Erythroblast (primary cell): Measurements from ENCODE around the gene PLPP3.

Experiments used
- GATA1 ChIP-seq: IDR thresholded peaks from 2 replicates; pipeline ENCODE4 v1.6.1; 2011; ENCODE audit warnings: low read depth, mild to moderate bottlenecking, control low read depth, low read length, moderate library complexity
- POLR2A ChIP-seq: IDR thresholded peaks from 2 replicates; pipeline ENCODE4 v1.6.1; 2011; ENCODE audit warnings: mild to moderate bottlenecking, low read length

DNA sequence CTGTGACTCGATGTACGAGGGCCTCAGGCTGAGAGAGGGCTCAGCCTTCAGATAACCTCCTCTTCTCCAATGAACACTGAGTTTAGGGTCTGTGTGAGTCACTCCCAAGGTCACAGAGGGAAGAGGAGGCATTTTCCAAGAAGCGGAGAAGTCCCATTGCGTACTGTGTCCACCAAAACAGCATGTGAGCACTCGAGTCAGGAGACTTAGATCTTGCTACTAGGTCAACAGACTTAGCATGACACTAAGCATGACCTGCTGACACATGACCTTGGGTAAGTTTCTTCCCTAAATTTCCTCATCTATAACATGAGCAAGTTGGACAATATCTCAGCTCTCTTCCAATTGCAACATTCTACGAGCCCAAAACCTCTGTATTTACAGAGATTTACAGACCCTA lies 68.0 kb downstream of the PLPP3 start:
- no peak for TF ChIP-seq POLR2A
- TF ChIP-seq GATA1 = no peak
